GM19468 (cell line): ENCODE measurements around the gene IGF1R.

ENCODE experiments used
- ATAC-seq: cut with Tn5 transposase; IDR thresholded peaks from one replicate; pipeline ENCODE4 v1.9.1; 2021; ENCODE audit warnings: mild to moderate bottlenecking, moderate library complexity, moderate number of reproducible peaks; ENCODE audit not compliant: unreplicated experiment; ENCODE audit errors: extremely low read depth

The IGF1R gene

GRCh38 chr15:98870788-98871187, 222.4 kb downstream of the IGF1R start:
- ATAC-seq, result no peak

GRCh38 chr15:98872774-98873173, 224.4 kb downstream of the IGF1R start:
- no peak for ATAC-seq

DNA sequence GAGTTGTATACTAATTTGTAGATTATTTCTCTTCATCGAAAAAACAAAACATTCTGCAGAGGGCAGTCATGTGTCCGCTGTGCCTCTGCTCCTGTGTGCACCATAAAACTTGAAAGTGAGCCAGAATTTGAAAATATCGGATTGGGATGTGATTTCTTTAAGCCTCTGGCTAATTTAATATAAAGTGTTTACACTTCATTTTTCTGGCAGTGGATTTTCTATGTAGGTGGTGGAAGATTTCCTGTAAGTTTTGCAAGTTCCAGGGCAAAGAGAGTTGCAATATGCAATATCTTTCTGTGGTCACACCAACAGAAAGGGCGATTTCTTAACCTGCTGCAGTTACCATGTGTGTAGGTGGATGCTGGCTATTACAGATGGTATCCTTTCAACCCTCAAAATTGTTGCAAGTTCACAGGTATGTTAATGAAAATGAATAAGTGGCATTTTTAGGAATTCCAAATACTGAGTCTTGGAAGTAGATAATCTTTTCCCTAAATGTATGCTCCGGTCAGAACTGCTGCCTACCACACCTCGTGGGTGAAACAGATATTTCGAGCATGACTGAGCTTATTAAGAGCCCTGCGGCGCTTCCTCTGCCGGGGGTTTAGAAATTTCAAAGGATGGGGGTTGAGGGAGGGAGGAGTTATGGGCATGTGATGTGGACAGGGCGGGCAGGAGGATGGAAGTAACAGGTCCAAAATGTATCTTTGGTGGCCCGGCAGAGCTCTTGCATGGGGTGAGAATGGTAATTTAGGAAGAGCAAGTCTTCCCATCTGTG, 225.3 kb downstream of the IGF1R start:
- no peak for ATAC-seq

- no peak for ATAC-seq
Measured at GRCh38 chr15:98874370-98874769, 226.0 kb downstream of the IGF1R start.

DNA sequence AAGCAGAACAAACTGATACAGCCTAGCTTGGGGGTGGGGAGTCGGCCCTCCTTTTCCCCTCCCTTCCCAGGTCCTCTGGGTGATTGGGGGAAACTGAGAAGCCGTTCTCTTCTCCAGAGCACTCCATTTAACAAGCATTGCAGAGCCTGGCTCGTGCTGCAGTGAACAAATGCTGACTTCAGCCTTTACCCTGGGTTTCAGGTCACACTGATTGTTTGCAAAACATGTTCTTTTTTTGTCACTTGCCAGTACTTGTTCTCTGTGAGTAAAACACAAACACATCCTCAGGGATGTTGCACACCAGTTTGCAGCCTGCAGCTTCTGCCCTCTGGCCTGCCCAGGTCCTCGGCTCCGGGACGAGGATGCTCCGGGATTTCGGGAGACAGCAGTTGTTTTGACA, 226.4 kb downstream of the IGF1R start:
- no peak for ATAC-seq

- no peak for ATAC-seq
Measured at GRCh38 chr15:98875309-98875708, 227.0 kb downstream of the IGF1R start.

DNA sequence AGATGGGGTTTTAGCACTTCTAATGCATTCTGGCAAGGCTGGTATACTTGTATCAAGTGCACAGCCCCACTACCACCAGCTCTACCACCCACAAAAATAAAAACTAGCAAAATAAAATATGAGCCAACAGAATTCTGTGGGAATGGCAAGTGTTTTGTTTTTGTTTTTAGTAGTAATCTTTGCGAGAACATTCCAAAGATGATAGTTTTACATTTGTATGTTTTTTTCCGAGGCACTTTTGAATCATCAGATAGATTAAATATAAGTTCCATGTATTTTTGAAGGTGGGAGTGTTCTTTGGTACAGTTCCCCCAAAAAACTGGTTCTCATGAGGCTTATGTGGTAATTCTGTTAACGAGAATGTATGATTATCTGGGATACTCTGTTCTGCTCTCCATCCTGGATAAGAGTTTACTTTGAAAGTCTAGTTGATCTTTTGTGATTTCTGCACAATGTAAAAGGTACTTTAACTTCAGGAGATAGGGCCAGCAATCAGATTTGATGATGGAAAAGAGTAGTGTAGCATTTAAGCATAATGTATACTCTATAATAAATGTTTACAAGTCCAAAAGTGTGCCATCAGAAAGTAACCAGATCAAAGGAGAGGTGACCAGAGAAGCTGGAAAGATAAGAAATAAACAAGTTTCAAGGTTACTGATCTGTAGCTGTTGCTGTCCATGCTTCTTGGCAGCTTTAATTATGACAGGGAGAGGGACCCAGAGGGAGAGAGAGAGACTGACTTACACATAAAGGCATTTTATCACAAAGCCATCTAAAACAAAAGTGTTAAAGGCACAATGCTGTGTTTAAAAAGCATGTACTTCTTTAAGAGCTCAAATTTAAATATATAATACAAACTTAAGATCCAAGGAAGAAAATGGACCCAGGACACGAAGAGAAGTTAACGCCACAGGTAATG, 228.4 kb downstream of the IGF1R start:
- ATAC-seq, result no peak

DNA sequence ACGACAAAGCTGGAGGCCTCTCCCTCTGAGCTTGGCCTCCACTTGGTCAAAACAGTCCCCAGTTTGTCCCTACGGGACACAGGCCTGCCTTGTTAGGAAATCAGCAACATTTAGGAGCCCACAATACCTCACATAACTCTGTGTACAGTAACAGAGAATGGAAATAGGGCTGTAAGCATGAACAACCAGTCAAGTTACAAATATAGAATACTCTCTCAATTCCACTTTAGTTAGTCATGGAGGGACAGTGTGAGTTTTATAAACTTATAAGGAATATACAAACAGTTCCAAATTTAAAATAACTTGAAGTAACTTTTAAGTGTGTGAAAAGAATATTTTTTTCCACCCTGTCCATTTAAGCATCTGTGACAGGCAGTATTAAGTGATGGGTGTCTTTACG, 229.8 kb downstream of the IGF1R start:
- no peak for ATAC-seq

DNA sequence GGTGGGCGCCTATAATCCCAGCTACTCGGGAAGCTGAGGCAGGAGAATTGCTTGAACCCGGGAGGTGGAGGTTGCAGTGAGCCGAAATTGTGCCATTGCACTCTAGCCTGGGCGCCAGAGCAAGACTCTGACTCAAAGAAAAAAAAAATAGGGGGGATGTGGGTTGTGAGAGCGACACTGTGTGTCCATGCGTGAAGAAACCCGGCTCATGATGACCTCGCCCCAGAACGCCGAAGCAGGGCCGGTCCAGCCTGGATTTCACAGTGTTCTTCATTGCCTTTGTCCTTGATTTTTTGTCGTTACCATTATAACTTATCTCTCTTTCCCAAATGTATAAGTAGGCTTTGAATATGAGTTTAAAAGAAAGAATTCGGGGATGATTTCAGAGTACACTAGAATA, 230.5 kb downstream of the IGF1R start:
- ATAC-seq, result no peak

DNA sequence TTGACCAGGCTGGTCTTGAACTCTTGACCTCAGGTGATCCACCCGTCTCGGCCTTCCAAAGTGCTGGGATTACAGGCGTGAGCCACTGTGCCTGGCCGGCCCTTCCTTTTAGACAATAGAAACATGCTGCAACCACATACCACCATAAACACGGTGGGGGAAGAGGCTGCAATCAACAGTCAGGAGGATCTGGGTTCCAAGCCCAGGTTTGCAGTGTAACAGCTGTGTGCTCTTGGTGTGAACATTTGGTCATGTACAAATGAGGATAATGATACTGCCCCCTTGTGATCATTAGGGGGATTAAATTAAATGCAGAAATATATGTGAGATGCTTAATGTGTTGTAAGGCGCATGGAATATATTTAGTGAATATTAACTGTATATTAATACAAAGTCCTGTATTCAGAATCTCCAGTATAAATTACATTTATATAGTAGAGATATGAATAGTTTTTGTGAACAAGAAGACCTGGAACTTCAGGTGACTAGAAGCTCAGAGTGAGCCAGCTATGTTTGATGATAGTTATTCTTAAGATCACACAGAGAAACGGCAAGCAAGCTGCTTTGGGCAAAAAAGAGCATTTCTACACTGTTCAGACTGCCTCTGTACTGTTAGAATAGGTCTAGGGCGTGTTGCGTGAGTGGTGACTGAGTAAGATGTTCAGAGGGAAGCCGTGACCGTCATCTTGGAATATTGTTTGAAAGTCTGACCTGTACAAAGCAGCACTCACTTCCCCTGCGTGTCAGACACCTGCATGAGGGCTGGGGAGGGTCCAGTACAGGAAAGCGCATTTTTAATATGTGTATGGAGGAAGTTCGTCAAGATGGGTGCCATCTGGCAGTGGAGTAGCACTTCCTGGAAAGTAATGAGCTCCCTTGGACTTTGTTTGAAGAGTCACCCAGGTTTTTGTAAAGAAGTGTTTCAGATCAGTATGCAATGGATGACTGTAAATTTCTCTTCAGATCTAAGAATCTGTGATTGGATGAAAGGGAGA, 233.5 kb downstream of the IGF1R start:
- no peak for ATAC-seq

DNA sequence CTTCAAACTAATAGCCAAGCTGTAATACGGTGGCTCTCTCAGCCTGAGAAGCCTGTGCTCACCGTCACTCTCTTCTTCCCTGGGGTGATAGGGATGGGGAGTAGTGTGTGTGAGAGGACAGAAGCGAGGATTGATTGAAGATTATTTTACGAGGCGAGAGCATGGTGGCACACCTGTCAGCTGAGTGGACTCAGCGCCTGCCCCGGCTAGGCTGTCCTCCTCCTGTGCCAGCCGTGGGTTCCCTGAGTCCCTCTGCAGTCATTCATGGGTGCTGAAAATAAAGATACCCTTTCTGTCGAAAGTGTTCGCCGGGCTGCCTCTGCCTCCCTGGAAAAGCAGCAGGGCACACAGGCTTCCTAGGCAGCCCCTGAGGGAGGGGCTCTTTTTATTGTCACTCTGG, 235.1 kb downstream of the IGF1R start:
- no peak for ATAC-seq

- ATAC-seq, result no peak
Measured at GRCh38 chr15:98884894-98885293, 236.6 kb downstream of the IGF1R start.

DNA sequence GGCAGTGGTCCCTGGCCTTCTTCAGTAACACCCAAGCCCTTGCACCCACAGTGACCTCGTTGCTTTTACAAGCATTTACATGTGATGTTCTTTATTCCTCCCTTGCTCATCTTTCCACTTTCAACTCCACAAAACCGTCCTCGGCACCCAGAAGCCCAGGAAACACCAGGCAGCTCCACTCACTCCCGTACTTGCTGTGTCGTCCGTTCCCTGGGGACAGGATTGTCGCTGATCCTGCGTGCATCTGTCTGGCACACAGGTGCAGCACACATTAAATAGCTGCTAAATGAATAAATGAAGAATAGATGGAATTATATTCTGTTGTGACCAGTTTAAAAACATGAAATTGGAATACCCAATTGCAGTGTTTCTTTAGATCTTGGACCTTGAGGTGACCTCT, 239.6 kb downstream of the IGF1R start:
- no peak for ATAC-seq

GRCh38 chr15:98888820-98889479, 240.6 kb downstream of the IGF1R start:
- ATAC-seq, result no peak

GRCh38 chr15:98889930-98890695, 241.8 kb downstream of the IGF1R start:
- ATAC-seq, result no peak

- no peak for ATAC-seq
Measured at GRCh38 chr15:98891301-98891700, 243.0 kb downstream of the IGF1R start.

DNA sequence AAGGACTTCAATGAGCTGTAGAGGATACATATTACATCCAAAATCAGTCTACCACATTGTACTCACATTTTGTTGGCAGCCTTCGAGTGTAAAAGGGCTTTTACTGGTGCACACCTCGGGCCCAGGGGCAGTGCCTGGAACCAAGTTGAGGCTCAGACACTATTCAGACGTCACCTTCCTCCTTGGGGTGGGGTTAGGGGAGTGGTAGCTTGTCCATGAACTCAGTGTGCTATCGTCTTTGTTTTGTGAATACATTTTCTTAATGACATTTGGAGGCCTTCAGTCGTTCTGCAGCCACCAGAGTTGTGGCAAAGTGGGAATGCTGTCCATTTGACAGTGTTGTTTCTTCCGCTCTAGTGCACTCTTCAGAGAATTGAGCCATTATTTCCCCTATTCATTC, 245.1 kb downstream of the IGF1R start:
- ATAC-seq, result no peak

DNA sequence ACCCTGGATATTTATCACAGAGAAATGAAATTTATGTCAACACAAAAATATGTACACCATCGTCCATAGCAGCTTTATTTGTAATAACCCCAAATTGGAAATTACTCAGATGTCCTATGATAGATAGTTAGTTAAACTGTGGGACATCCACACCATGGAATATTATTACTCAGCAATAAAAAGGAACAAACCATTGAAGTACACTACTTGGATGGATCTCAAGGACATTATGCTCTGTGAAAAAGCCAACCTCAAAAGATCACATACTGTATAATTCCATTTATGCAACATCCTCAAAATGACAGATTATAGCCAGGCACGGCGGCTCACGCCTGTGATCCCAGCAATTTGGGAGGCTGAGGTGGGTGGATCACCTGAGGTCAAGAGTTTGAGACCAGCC, 246.0 kb downstream of the IGF1R start:
- no peak for ATAC-seq
